Gastroesophageal sphincter (tissue), 4 donors: Measurements from ENCODE around the gene CPAMD8. TPM values are rescaled to one million over a fixed set of nuclear protein-coding genes. Genes with fewer than 3 reads are reported as not detected.
A peak's percentile ranks its signal among the peaks of the same experiment; 100 is the strongest.

Experiments used
- ATAC-seq: fragments of 150-250 bp; one replicate; pipeline ENCODE4 v1.9.1; 2016; ENCODE audit warnings: mild to moderate bottlenecking, moderate library complexity
- H3K27ac ChIP-seq, 4 donors: fragments of 200-600 bp; sonication (generic) in 3 of 4; 1 replicate in 3 of 4; 2 replicates in 1 of 4; pipeline ENCODE4 v1.5.1; 2016 to 2019
- H3K27me3 ChIP-seq: fragments of 200-600 bp; sonication (generic); one replicate; pipeline ENCODE4 v1.5.1; 2019
- H3K36me3 ChIP-seq, 2 donors: fragments of 200-600 bp; sonication (generic); one replicate each; pipeline ENCODE4 v1.5.1; 2019; ENCODE audit warnings: control low read depth in 1 of 2
- H3K4me1 ChIP-seq, 3 donors: fragments of 200-600 bp; sonication (generic); 1 replicate in 2 of 3; 2 replicates in 1 of 3; pipeline ENCODE4 v1.5.1; 2016 to 2019; ENCODE audit warnings: control low read depth in 2 of 3
- H3K4me3 ChIP-seq, 2 donors: fragments of 200-600 bp; sonication (generic); one replicate each; pipeline ENCODE4 v1.5.1; 2019; ENCODE audit warnings: mild to moderate bottlenecking in 1 of 2, moderate library complexity in 1 of 2
- H3K9me3 ChIP-seq, 3 donors: fragments of 200-600 bp; sonication (generic); one replicate each; pipeline ENCODE4 v1.5.1; 2017 to 2019; ENCODE audit warnings: control low read depth in 2 of 3
- EP300 ChIP-seq: sonication (generic); formaldehyde crosslinking; IDR thresholded peaks from one replicate; pipeline ENCODE4 v1.6.1; 2017; ENCODE audit warnings: antibody characterized with exemption, mild to moderate bottlenecking
- POLR2A ChIP-seq, 2 donors: fragments of 450-650 bp; IDR thresholded peaks; one replicate each; pipeline ENCODE4 v1.6.1; 2017; ENCODE audit warnings: antibody characterized with exemption in 2 of 2, mild to moderate bottlenecking in 2 of 2, moderate library complexity in 1 of 2
- POLR2AphosphoS5 ChIP-seq: sonication (generic); formaldehyde crosslinking; IDR thresholded peaks from one replicate; pipeline ENCODE4 v1.6.1; 2017; ENCODE audit warnings: antibody characterized with exemption
- WGBS, 2 donors: methylation state at CpG; one replicate each; pipeline ENCODE4 v1.1.5; 2018; ENCODE audit warnings: low coverage in 1 of 2; 5-methylcytosine and 5-hydroxymethylcytosine counted together
- total RNA-seq, 4 donors: library from RNA; depleted of rRNA; stranded (reverse); fragments of >200 nt; gene quantifications; one replicate each; pipeline ENCODE4 v1.1.0, GENCODE V29; 2016
- TF ChIP-seq, protein P1 (sequence below), 4 experiments: fragments of 200-600 bp in 2 of 4; fragments of 450-650 bp in 2 of 4; sonication (generic) in 1 of 4; IDR thresholded peaks; one replicate each; pipeline ENCODE4 v1.5.1; 2017 to 2019; ENCODE audit warnings: antibody characterized with exemption in 4 of 4, mild to moderate bottlenecking in 2 of 4, moderate library complexity in 2 of 4

Gene CPAMD8
- total RNA-seq, 4 donors from 2014 or later, result 6.9 to 12.0 (median 9.2) TPM

- no peaks in the 10 kb centered on the region for H3K9me3 ChIP-seq
- no peak for ATAC-seq
- H3K4me1 ChIP-seq, result no peaks in the 10 kb centered on the region
- TF ChIP-seq POLR2AphosphoS5, result no peak
- TF ChIP-seq EP300, result no peak
- TF ChIP-seq POLR2A (IDR thresholded peaks at IDR 0.05), result no peak
- TF ChIP-seq, protein P1, sequence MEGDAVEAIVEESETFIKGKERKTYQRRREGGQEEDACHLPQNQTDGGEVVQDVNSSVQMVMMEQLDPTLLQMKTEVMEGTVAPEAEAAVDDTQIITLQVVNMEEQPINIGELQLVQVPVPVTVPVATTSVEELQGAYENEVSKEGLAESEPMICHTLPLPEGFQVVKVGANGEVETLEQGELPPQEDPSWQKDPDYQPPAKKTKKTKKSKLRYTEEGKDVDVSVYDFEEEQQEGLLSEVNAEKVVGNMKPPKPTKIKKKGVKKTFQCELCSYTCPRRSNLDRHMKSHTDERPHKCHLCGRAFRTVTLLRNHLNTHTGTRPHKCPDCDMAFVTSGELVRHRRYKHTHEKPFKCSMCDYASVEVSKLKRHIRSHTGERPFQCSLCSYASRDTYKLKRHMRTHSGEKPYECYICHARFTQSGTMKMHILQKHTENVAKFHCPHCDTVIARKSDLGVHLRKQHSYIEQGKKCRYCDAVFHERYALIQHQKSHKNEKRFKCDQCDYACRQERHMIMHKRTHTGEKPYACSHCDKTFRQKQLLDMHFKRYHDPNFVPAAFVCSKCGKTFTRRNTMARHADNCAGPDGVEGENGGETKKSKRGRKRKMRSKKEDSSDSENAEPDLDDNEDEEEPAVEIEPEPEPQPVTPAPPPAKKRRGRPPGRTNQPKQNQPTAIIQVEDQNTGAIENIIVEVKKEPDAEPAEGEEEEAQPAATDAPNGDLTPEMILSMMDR (IDR thresholded peaks at IDR 0.05), result no peak
- H3K27me3 ChIP-seq, result peaks cover 25% of the 10 kb centered on the region
- H3K27ac ChIP-seq, result no peak overlapping the region
- no peak overlapping the region for H3K4me3 ChIP-seq
- H3K36me3 ChIP-seq, result no peaks in the 10 kb centered on the region
- WGBS, 2 donors, result no CpG with 5 or more reads among the region's 7 CpGs
Observed at GRCh38 chr19:16903347-16903746, 123.3 kb downstream of the CPAMD8 start.

GRCh38 chr19:16902545-16902944 lies 124.1 kb downstream of the CPAMD8 start:
- Histone ChIP-seq H3K9me3 (no peaks in the 10 kb centered on the region), H3K36me3 (no peaks in the 10 kb centered on the region), H3K4me3 (no peak overlapping the region), H3K4me1 (peaks cover 0 to 8% (median 0%) of the 10 kb centered on the region in 3 donors), H3K27me3 (peaks cover 25% of the 10 kb centered on the region), H3K27ac (no peak overlapping the region)
- ATAC-seq, result no peak
- TF ChIP-seq POLR2A (IDR thresholded peaks at IDR 0.05), result no peak
- TF ChIP-seq, protein P1 (IDR thresholded peaks at IDR 0.05), result no peak
- no peak for TF ChIP-seq EP300
- TF ChIP-seq POLR2AphosphoS5, result no peak
- WGBS, 2 donors, result 80 to 100% methylated on average over 1 to 2 of the region's 12 CpGs

GRCh38 chr19:16901491-16902175 lies 125.0 kb downstream of the CPAMD8 start:
- TF ChIP-seq POLR2AphosphoS5 (no peak), EP300 (no peak), POLR2A (IDR thresholded peaks at IDR 0.05) (no peak)
- TF ChIP-seq, protein P1 (IDR thresholded peaks at IDR 0.05), result no peak
- Histone ChIP-seq H3K27ac (no peak overlapping the region), H3K4me1 (peaks cover 0 to 11% (median under 1%) of the 10 kb centered on the region in 3 donors), H3K9me3 (no peaks in the 10 kb centered on the region), H3K27me3 (peaks cover 20% of the 10 kb centered on the region), H3K4me3 (no peak overlapping the region), H3K36me3 (no peaks in the 10 kb centered on the region)
- WGBS, 2 donors, result 92% methylated on average over 2 of the region's 19 CpGs; no CpG with 5 or more reads in 1 of the 2 donors
- ATAC-seq, result no peak

GRCh38 chr19:16899566-16900075 lies 127.0 kb downstream of the CPAMD8 start:
- no peaks in the 10 kb centered on the region for H3K9me3 ChIP-seq
- no peaks in the 10 kb centered on the region for H3K36me3 ChIP-seq
- ATAC-seq, result no peak
- no peak overlapping the region for H3K4me3 ChIP-seq
- TF ChIP-seq, protein P1 (IDR thresholded peaks at IDR 0.05), result peak in 3 of 4 experiments; percentile 18 to 42 (median 26)
- no peak for TF ChIP-seq EP300
- peaks cover 17% of the 10 kb centered on the region for H3K27me3 ChIP-seq
- 60% methylated on average over 1 of the region's 7 CpGs; no CpG with 5 or more reads in 1 of the 2 donors for WGBS, 2 donors
- H3K27ac ChIP-seq, result no peak overlapping the region
- peaks cover 0 to 26% (median 7%) of the 10 kb centered on the region in 3 donors for H3K4me1 ChIP-seq
